Endothelial cell of umbilical vein (primary cell): ENCODE results near the gene RYR3. TPM values are rescaled to one million over a fixed set of nuclear protein-coding genes. Genes with fewer than 3 reads are reported as not detected.

Experiments used
- BruUV-seq: library from RNA; stranded (reverse); fragments of 400-500 nt; replicated peaks from 2 replicates; lab custom pipeline; 2021; lab: Mats Ljungman, UMichigan
- CTCF ChIA-PET: fragments of 300-600, 350-600 bp; sonication (Branson Sonifier 250); formaldehyde crosslinking; loops from one replicate; lab custom pipeline; 2021; ENCODE audit warnings: antibody characterized with exemption, inconsistent platforms; lab: Charles Lee
- POLR2A ChIA-PET: fragments of 300-600, 350-600 bp; sonication (Branson Sonifier 250); formaldehyde crosslinking; loops from one replicate; lab custom pipeline; 2021; ENCODE audit warnings: antibody characterized with exemption, inconsistent platforms; lab: Charles Lee
- DNase-seq: peaks from one replicate; pipeline ENCODE4 v3.0.0-alpha.2; 2011; ENCODE audit warnings: low read depth, low spot score
- FAIRE-seq: peaks from 2 replicates; lab custom pipeline; 2011; peaks lifted over from hg19 to GRCh38; lab: Jason Lieb, UNC
- H2AFZ ChIP-seq: 2 replicates; pipeline ENCODE4 v1.6.0; 2012; ENCODE audit warnings: low read depth, low read length, control low read depth, inconsistent platforms
- H3K27ac ChIP-seq: 2 replicates; pipeline ENCODE4 v1.5.1; 2011; ENCODE audit warnings: low read depth, mild to moderate bottlenecking, control low read depth, low read length, moderate library complexity; ENCODE audit not compliant: insufficient read depth
- H3K27me3 ChIP-seq, 2 experiments: 2 replicates each; pipeline versions ENCODE4 v1.6.0 to v1.6.1; 2011; ENCODE audit warnings: low read length in 2 of 2, mixed read lengths in 1 of 2; ENCODE audit not compliant: control insufficient read depth in 2 of 2, insufficient read depth in 2 of 2
- H3K36me3 ChIP-seq, 2 experiments: 2 replicates in 1 of 2; 3 replicates in 1 of 2; pipeline ENCODE4 v1.5.1; 2011; ENCODE audit warnings: low read length in 2 of 2, mild to moderate bottlenecking in 1 of 2, moderate library complexity in 1 of 2; ENCODE audit not compliant: control insufficient read depth in 2 of 2, insufficient read depth in 2 of 2; ENCODE audit errors: extremely low read depth in 1 of 2
- H3K4me1 ChIP-seq: 3 replicates; pipeline ENCODE4 v1.5.1; 2011; ENCODE audit warnings: mild to moderate bottlenecking, low read length; ENCODE audit not compliant: control insufficient read depth, insufficient read depth; ENCODE audit errors: extremely low read depth
- H3K4me2 ChIP-seq: 2 replicates; pipeline ENCODE4 v1.6.1; 2011; ENCODE audit warnings: low read length, control low read depth, mixed read lengths; ENCODE audit not compliant: insufficient read depth
- H3K4me3 ChIP-seq, 3 experiments: fragments of 200-600 bp in 1 of 3; sonication (generic), shearing (Covaris generic) in 1 of 3; replicated peaks in 1 of 3; 2 replicates each; pipeline ENCODE4 v1.5.1; 2011 to 2016; ENCODE audit warnings: control low read depth in 3 of 3, low read length in 3 of 3, mild to moderate bottlenecking in 2 of 3, inconsistent platforms in 1 of 3, low read depth in 1 of 3, moderate library complexity in 1 of 3; ENCODE audit not compliant: insufficient read depth in 1 of 3
- H3K79me2 ChIP-seq: 2 replicates; pipeline ENCODE4 v1.6.0; 2012; ENCODE audit warnings: low read length, inconsistent platforms; ENCODE audit not compliant: control insufficient read depth, insufficient read depth
- H3K9ac ChIP-seq: replicated peaks from 2 replicates; pipeline ENCODE3; 2011; ENCODE audit warnings: low read length, control low read depth; ENCODE audit not compliant: insufficient read depth; ENCODE audit errors: extremely low read depth
- H3K9me1 ChIP-seq: replicated peaks from 3 replicates; pipeline ENCODE4 v1.6.0; 2011; ENCODE audit warnings: mild to moderate bottlenecking, low read length; ENCODE audit not compliant: control insufficient read depth, insufficient read depth; ENCODE audit errors: extremely low read depth
- H3K9me3 ChIP-seq: replicated peaks from 2 replicates; pipeline ENCODE4 v1.5.1; 2012; ENCODE audit warnings: low read length, inconsistent platforms; ENCODE audit not compliant: control insufficient read depth, insufficient read depth
- H4K20me1 ChIP-seq: replicated peaks from 2 replicates; pipeline ENCODE3; 2011; ENCODE audit warnings: mild to moderate bottlenecking, low read length; ENCODE audit not compliant: control insufficient read depth, insufficient read depth; ENCODE audit errors: extremely low read depth
- EZH2 ChIP-seq: IDR thresholded peaks from 2 replicates; pipeline ENCODE4 v1.6.1; 2012; ENCODE audit warnings: borderline replicate concordance, low read depth, mild to moderate bottlenecking, moderate library complexity, low read length, inconsistent platforms; ENCODE audit not compliant: severe bottlenecking
- FOS ChIP-seq: IDR thresholded peaks from 2 replicates; pipeline ENCODE4 v1.6.1; 2011; ENCODE audit warnings: mild to moderate bottlenecking, low read length, moderate library complexity, borderline replicate concordance; ENCODE audit not compliant: insufficient read depth
- GATA2 ChIP-seq: IDR thresholded peaks from 2 replicates; pipeline ENCODE4 v1.7.0; 2011; ENCODE audit warnings: low read depth, mild to moderate bottlenecking, moderate library complexity, mixed read lengths, low read length; ENCODE audit not compliant: insufficient read length, insufficient read depth
- JUN ChIP-seq: IDR thresholded peaks from 2 replicates; pipeline ENCODE4 v1.6.1; 2011; ENCODE audit warnings: borderline replicate concordance, low read depth; ENCODE audit not compliant: insufficient read length, insufficient read depth
- MYC ChIP-seq: IDR thresholded peaks from one replicate; pipeline ENCODE4 v1.6.1; 2011; ENCODE audit warnings: mild to moderate bottlenecking, low read depth, low read length
- POLR2A ChIP-seq: IDR thresholded peaks from 2 replicates; pipeline ENCODE4 v1.6.1; 2012; ENCODE audit warnings: low read depth, mild to moderate bottlenecking, control low read depth, low read length
- POLR2AphosphoS5 ChIP-seq: IDR thresholded peaks from 2 replicates; pipeline ENCODE4 v1.6.1; 2012; ENCODE audit warnings: low read depth, mild to moderate bottlenecking, control low read depth, low read length, moderate library complexity; ENCODE audit not compliant: insufficient read depth
- dilution Hi-C: fragments of 300-500 bp; cut with MboI; formaldehyde crosslinking; loops from one replicate; pipeline ENCODE4 v1.15.0; 2019; ENCODE audit warnings: low sequenced_read_pairs; ENCODE audit not compliant: extremely low pct_ligation_motif_present
- intact Hi-C: fragments of 100-400 bp; cut with micrococcal nuclease; formaldehyde crosslinking; loops from one replicate; pipeline ENCODE4 v1.10.0; 2022
- polyA plus RNA-seq, 4 experiments: library from polyadenylated mRNA; depleted of rRNA in 3 of 4; stranded (reverse) in 3 of 4; unstranded in 1 of 4; fragments of >200 nt; gene quantifications; 2 replicates each; pipeline versions ENCODE4 v1.2.1 to v1.2.3, GENCODE V29; 2011 to 2012; ENCODE audit warnings: missing spikeins in 1 of 4
- total RNA-seq: library from RNA; stranded (reverse); gene quantifications from 2 replicates; pipeline ENCODE4 v1.2.3, GENCODE V29; 2021
- TF ChIP-seq, protein P1 (sequence below): IDR thresholded peaks from 2 replicates; pipeline ENCODE4 v1.6.1; 2011; ENCODE audit not compliant: insufficient read depth, insufficient read length
- TF ChIP-seq, protein P2 (sequence below), 2 donors: IDR thresholded peaks; 1 replicate in 1 of 2; 2 replicates in 1 of 2; pipeline ENCODE4 v1.5.1; 2011; ENCODE audit warnings: low read length in 2 of 2, mild to moderate bottlenecking in 2 of 2, moderate library complexity in 2 of 2, control low read depth in 1 of 2, inconsistent platforms in 1 of 2, low read depth in 1 of 2; ENCODE audit not compliant: insufficient read depth in 1 of 2; ENCODE audit errors: extremely low read depth in 1 of 2

The RYR3 gene
- total and polyA plus RNA-seq, 2 donors (not counting 3 experiments of a cell fraction or from before 2014, with no cell fraction given), result not detected

DNA sequence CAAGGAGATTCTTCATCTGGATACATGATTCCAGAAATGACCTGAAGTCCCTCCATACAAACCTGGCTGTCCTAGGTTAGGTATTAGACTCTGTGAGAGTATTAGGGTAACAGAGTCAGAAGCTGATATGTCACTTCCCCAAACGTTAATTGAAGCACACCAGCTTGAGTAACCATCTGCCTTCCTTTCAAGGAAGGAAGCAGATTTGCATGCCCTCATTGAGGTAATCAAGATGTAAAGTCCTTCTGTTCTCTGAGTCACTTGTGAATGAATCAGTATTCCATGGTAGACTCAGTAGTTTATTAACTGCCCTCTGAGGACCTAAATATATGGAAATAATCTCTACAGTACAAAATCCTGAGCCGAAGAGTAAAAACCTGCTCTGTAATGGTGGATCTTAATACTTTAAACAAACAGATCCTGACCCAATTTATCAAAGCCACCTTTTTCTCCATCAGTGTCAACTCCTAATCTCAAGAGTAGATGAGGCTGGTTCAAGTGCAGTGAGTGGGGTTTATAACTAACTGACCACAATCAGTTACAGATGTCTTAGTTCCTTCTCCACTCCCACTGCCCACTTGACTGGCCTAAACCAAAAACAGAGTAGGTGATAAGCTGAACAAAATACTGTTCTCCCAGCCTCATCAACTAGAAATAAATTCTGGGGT, 411.4 kb downstream of the RYR3 start:
- dilution Hi-C loops, result no loop called here
- peak overlapping the region; percentile 96 for H3K27ac ChIP-seq
- no peaks in the 10 kb centered on the region for H3K27me3 ChIP-seq
- ChIA-PET POLR2A (no interaction called here), CTCF (interaction anchor here (2.6 to 8.4 kb wide), 4 partner anchors 7 to 430 kb away, joined by 14 to 97 read pairs (median 30); no protein-coding TSS in a partner anchor)
- no peaks in the 10 kb centered on the region for H3K9me3 ChIP-seq
- no peak overlapping the region for H3K4me3 ChIP-seq
- no peaks in the 10 kb centered on the region for H4K20me1 ChIP-seq
- peak overlapping the region; percentile 28 for H3K9ac ChIP-seq
- peak; percentile 78 for DNase-seq
- no peak overlapping the region for H2AFZ ChIP-seq
- H3K36me3 ChIP-seq, result no peaks in the 10 kb centered on the region
- peak overlapping the region; percentile 37 for H3K4me2 ChIP-seq
- intact Hi-C loops, result loop anchor here (10.0 kb wide), 1 partner anchor 597 kb away; no protein-coding TSS in a partner anchor
- FAIRE-seq, result peak; percentile 96
- no peaks in the 10 kb centered on the region for H3K9me1 ChIP-seq
- BruUV-seq, result no TSS peak
- TF ChIP-seq MYC (peak; percentile 47), POLR2AphosphoS5 (peak; percentile 39), EZH2 (no peak), FOS (peak; percentile 95), JUN (peak; percentile 81), POLR2A (no peak), GATA2 (peak; percentile 85)
- TF ChIP-seq, protein P1, sequence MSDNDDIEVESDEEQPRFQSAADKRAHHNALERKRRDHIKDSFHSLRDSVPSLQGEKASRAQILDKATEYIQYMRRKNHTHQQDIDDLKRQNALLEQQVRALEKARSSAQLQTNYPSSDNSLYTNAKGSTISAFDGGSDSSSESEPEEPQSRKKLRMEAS, result no peak
- TF ChIP-seq, protein P2, sequence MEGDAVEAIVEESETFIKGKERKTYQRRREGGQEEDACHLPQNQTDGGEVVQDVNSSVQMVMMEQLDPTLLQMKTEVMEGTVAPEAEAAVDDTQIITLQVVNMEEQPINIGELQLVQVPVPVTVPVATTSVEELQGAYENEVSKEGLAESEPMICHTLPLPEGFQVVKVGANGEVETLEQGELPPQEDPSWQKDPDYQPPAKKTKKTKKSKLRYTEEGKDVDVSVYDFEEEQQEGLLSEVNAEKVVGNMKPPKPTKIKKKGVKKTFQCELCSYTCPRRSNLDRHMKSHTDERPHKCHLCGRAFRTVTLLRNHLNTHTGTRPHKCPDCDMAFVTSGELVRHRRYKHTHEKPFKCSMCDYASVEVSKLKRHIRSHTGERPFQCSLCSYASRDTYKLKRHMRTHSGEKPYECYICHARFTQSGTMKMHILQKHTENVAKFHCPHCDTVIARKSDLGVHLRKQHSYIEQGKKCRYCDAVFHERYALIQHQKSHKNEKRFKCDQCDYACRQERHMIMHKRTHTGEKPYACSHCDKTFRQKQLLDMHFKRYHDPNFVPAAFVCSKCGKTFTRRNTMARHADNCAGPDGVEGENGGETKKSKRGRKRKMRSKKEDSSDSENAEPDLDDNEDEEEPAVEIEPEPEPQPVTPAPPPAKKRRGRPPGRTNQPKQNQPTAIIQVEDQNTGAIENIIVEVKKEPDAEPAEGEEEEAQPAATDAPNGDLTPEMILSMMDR (IDR thresholded peaks at IDR 0.05; ENCODE audit: extremely low read depth in 1 of 2, insufficient read depth in 1 of 2, low read depth in 1 of 2, low read length in 2 of 2), result no peak
- H3K4me1 ChIP-seq, result peaks cover 51% of the 10 kb centered on the region
- H3K79me2 ChIP-seq, result no peaks in the 10 kb centered on the region
